Natural killer cell (primary cell): Measurements from ENCODE around the gene ZFHX3. TPM values are rescaled to one million over a fixed set of nuclear protein-coding genes. Genes with fewer than 3 reads are reported as not detected.

Experiments used
- ATAC-seq, 3 donors: fragments of 150-1000 bp in 2 of 3; fragments of 200-7000 bp in 1 of 3; cut with Tn5 transposase; 1 replicate in 1 of 3; 2 replicates in 2 of 3; pipeline ENCODE4 v1.10.0; 2021; ENCODE audit warnings: mild to moderate bottlenecking in 2 of 3, moderate library complexity in 2 of 3
- DNase-seq, 2 donors: peaks; one replicate each; pipeline versions ENCODE4 v3.0.0 to v3.0.0-alpha.2; 2013 to 2021; ENCODE audit warnings: mixed read lengths in 1 of 2
- H3K27ac ChIP-seq: one replicate; pipeline ENCODE4 v1.5.1; 2013; ENCODE audit warnings: mild to moderate bottlenecking, low read length
- H3K27me3 ChIP-seq: one replicate; pipeline ENCODE4 v1.6.1; 2013; ENCODE audit warnings: low read length; ENCODE audit not compliant: control insufficient read depth, insufficient read depth
- H3K36me3 ChIP-seq: one replicate; pipeline ENCODE4 v1.6.1; 2013; ENCODE audit warnings: low read length; ENCODE audit not compliant: control insufficient read depth, insufficient read depth
- H3K4me1 ChIP-seq: one replicate; pipeline ENCODE4 v1.6.1; 2013; ENCODE audit warnings: low read length; ENCODE audit not compliant: control insufficient read depth, insufficient read depth
- H3K4me3 ChIP-seq: one replicate; pipeline ENCODE4 v1.5.1; 2013; ENCODE audit warnings: low read length
- H3K9me3 ChIP-seq: one replicate; pipeline ENCODE4 v1.6.1; 2013; ENCODE audit warnings: low read length; ENCODE audit not compliant: control insufficient read depth, insufficient read depth
- H3K27ac Mint-ChIP-seq, 2 donors: one replicate each; pipeline ENCODE4 v1.8.0; 2022; ENCODE audit warnings: mild to moderate bottlenecking in 2 of 2, mixed read lengths in 2 of 2, moderate library complexity in 1 of 2
- H3K27me3 Mint-ChIP-seq, 2 donors: one replicate each; pipeline ENCODE4 v1.8.0; 2022; ENCODE audit warnings: low read depth in 2 of 2, mixed read lengths in 2 of 2
- H3K36me3 Mint-ChIP-seq: one replicate; pipeline ENCODE4 v1.8.0; 2022; ENCODE audit warnings: mixed read lengths
- H3K4me1 Mint-ChIP-seq, 2 donors: one replicate each; pipeline ENCODE4 v1.8.0; 2022; ENCODE audit warnings: mixed read lengths in 2 of 2
- H3K4me3 Mint-ChIP-seq: one replicate; pipeline ENCODE4 v1.8.0; 2022; ENCODE audit warnings: mild to moderate bottlenecking, moderate library complexity, mixed read lengths
- H3K9me3 Mint-ChIP-seq, 2 donors: one replicate each; pipeline ENCODE4 v1.8.0; 2022; ENCODE audit warnings: mixed read lengths in 2 of 2
- WGBS: methylation state at CpG from one replicate; pipeline ENCODE4 v1.1.7; 2013; ENCODE audit warnings: missing lambda C conversion rate; ENCODE audit not compliant: insufficient coverage; 5-methylcytosine and 5-hydroxymethylcytosine counted together
- intact Hi-C: fragments of 100-400 bp; cut with micrococcal nuclease; formaldehyde crosslinking; loops from one replicate; pipeline ENCODE4 v1.14.2; 2022
- total RNA-seq, 4 donors: library from RNA; stranded (reverse); fragments of 120-200 nt in 1 of 4; gene quantifications; one replicate each; pipeline versions ENCODE4 v1.2.3 to v1.2.4, GENCODE V29; 2013 to 2022
- TF ChIP-seq, protein P1 (sequence below): fragments of 200-600 bp; IDR thresholded peaks from one replicate; pipeline ENCODE4 v1.8.0; 2022; ENCODE audit warnings: antibody characterized with exemption

ZFHX3 gene
- total RNA-seq, 3 donors from 2014 or later (not counting 1 experiment from before 2014, with no cell fraction given) = 5.8 to 7.8 (median 7.5) TPM

DNA sequence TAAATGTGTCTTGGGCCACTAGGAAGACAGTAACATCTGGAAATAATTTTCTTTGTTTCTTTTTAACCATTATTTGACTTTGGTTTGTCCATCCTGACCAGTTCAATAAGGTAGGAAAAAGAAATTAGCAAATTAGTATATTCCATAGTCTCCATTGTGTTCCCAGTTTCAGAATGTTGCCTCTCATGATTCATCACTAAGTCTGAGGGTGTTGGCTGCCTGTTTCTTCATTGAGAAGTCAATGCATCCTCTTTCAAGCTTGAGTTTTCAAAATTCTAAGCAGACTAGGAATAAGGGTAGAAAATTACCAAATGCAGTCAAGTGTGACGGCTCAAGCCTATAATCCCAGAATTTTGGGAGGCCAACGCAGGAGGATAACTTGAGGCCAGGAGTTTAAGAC is 41.9 kb downstream of the ZFHX3 start:
- no peaks in the 10 kb centered on the region for H3K36me3 Mint-ChIP-seq
- peaks cover 0 to 4% of the 10 kb centered on the region in 2 donors for H3K4me1 Mint-ChIP-seq
- H3K4me3 ChIP-seq = no peak overlapping the region
- no peak overlapping the region for H3K27ac ChIP-seq
- H3K4me3 Mint-ChIP-seq = no peak overlapping the region
- 93% methylated on average over 2 of the region's 2 CpGs for WGBS
- ATAC-seq (no peak), DNase-seq (no peak)
- H3K9me3 ChIP-seq = peaks cover 6% of the 10 kb centered on the region
- no peaks in the 10 kb centered on the region for H3K36me3 ChIP-seq
- H3K27me3 Mint-ChIP-seq = no peaks in the 10 kb centered on the region
- no peak overlapping the region for H3K27ac Mint-ChIP-seq
- intact Hi-C loops = no loop called here
- H3K9me3 Mint-ChIP-seq = no peaks in the 10 kb centered on the region
- TF ChIP-seq, protein P1, sequence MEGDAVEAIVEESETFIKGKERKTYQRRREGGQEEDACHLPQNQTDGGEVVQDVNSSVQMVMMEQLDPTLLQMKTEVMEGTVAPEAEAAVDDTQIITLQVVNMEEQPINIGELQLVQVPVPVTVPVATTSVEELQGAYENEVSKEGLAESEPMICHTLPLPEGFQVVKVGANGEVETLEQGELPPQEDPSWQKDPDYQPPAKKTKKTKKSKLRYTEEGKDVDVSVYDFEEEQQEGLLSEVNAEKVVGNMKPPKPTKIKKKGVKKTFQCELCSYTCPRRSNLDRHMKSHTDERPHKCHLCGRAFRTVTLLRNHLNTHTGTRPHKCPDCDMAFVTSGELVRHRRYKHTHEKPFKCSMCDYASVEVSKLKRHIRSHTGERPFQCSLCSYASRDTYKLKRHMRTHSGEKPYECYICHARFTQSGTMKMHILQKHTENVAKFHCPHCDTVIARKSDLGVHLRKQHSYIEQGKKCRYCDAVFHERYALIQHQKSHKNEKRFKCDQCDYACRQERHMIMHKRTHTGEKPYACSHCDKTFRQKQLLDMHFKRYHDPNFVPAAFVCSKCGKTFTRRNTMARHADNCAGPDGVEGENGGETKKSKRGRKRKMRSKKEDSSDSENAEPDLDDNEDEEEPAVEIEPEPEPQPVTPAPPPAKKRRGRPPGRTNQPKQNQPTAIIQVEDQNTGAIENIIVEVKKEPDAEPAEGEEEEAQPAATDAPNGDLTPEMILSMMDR = no peak
- H3K27me3 ChIP-seq = no peaks in the 10 kb centered on the region
- H3K4me1 ChIP-seq = no peaks in the 10 kb centered on the region

DNA sequence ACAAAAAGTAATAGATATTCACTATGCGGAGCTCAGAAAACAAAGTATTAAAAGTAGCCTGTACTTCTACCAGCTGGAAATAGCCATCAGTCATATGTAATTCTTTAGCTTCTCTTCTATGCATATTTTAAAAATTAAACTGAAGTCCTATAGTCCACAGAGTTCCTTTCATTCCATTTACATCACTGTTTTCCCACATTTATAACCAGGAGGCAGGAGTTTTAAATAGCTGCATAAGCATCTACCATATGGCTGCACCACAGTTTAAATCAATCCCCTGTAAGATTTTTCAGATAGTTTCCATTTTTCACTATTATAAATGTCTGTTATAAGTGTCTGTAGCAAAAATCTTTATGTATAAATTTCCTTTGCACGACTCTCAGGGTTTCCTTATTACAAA is 45.1 kb downstream of the ZFHX3 start:
- no peak for ATAC-seq
- Mint-ChIP-seq H3K4me1 (peaks cover 0 to 4% of the 10 kb centered on the region in 2 donors), H3K36me3 (no peaks in the 10 kb centered on the region), H3K27me3 (no peaks in the 10 kb centered on the region), H3K4me3 (no peak overlapping the region), H3K9me3 (no peaks in the 10 kb centered on the region), H3K27ac (no peak overlapping the region)
- Histone ChIP-seq H3K9me3 (peaks cover 10% of the 10 kb centered on the region), H3K4me1 (no peaks in the 10 kb centered on the region), H3K27me3 (no peaks in the 10 kb centered on the region), H3K27ac (no peak overlapping the region), H3K4me3 (no peak overlapping the region), H3K36me3 (no peaks in the 10 kb centered on the region)
- intact Hi-C loops = no loop called here
- TF ChIP-seq, protein P1 = no peak
- DNase-seq = no peak
- 100% methylated on average over 1 of the region's 2 CpGs for whole genome bisulfite sequencing

DNA sequence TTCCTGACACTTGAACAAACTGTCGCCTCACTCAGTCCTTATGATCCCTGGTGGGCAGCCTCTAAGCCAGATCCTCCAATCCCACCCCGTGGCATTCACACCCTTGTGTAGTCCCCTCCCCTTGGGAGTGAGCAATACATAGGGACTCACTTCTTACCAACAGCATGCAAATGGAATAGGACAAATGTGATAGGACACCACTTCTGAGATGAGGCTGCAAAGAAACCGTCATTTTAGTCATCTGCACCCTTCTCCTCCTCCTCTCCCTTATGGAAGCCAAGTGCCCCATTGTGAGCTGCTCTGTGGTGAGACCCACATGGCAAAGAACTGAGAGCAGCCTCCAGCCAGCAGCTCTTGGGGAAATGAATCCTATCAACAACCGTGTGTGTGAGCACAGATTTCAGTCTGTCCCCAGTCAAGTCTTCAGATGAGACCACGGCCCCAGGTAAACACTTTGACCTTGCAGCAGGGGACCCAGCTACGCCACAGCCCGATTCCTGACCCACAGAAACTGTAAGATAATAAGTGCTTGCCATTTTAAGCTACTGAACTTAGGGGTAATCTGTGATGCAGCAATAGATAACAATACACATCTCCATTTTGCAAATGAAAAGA is 46.9 kb downstream of the ZFHX3 start:
- ATAC-seq (no peak), DNase-seq (no peak)
- no peak overlapping the region for H3K27ac Mint-ChIP-seq
- Histone ChIP-seq H3K36me3 (no peaks in the 10 kb centered on the region), H3K9me3 (peaks cover 10% of the 10 kb centered on the region), H3K27ac (no peak overlapping the region), H3K27me3 (no peaks in the 10 kb centered on the region), H3K4me1 (no peaks in the 10 kb centered on the region), H3K4me3 (no peak overlapping the region)
- H3K4me1 Mint-ChIP-seq = peaks cover 0 to 4% of the 10 kb centered on the region in 2 donors
- H3K27me3 Mint-ChIP-seq = no peaks in the 10 kb centered on the region
- WGBS = 95% methylated on average over 7 of the region's 7 CpGs
- TF ChIP-seq, protein P1 = no peak
- H3K9me3 Mint-ChIP-seq = no peaks in the 10 kb centered on the region
- intact Hi-C loops = no loop called here
- H3K36me3 Mint-ChIP-seq = no peaks in the 10 kb centered on the region
- no peak overlapping the region for H3K4me3 Mint-ChIP-seq
